Sigmoid colon (tissue), 3 donors: ENCODE data around the gene ACVR2A.

Experiments used
- POLR2A ChIP-seq, 2 donors: fragments of 450-650 bp; IDR thresholded peaks; one replicate each; pipeline ENCODE4 v1.6.1; 2016; ENCODE audit warnings: antibody characterized with exemption in 2 of 2, mild to moderate bottlenecking in 2 of 2, moderate library complexity in 2 of 2
- TF ChIP-seq, protein P1 (sequence below), 4 experiments: fragments of 450-650 bp in 3 of 4; fragments of 200-600 bp in 1 of 4; IDR thresholded peaks; one replicate each; pipeline ENCODE4 v1.5.1; 2016 to 2019; ENCODE audit warnings: antibody characterized with exemption in 4 of 4, mild to moderate bottlenecking in 3 of 4, moderate library complexity in 2 of 4

- no peak for TF ChIP-seq POLR2A (IDR thresholded peaks at IDR 0.05)
- TF ChIP-seq, protein P1, sequence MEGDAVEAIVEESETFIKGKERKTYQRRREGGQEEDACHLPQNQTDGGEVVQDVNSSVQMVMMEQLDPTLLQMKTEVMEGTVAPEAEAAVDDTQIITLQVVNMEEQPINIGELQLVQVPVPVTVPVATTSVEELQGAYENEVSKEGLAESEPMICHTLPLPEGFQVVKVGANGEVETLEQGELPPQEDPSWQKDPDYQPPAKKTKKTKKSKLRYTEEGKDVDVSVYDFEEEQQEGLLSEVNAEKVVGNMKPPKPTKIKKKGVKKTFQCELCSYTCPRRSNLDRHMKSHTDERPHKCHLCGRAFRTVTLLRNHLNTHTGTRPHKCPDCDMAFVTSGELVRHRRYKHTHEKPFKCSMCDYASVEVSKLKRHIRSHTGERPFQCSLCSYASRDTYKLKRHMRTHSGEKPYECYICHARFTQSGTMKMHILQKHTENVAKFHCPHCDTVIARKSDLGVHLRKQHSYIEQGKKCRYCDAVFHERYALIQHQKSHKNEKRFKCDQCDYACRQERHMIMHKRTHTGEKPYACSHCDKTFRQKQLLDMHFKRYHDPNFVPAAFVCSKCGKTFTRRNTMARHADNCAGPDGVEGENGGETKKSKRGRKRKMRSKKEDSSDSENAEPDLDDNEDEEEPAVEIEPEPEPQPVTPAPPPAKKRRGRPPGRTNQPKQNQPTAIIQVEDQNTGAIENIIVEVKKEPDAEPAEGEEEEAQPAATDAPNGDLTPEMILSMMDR (IDR thresholded peaks at IDR 0.05) = no peak
Measured at GRCh38 chr2:147847746-147848391, 3.0 kb downstream of the ACVR2A start.
